Smooth muscle cell of the brain vasculature (primary cell): ENCODE measurements around the gene CBL.

Experiments used
- DNase-seq: peaks from one replicate; pipeline ENCODE4 v3.0.0-alpha.2; 2012; ENCODE audit warnings: low read depth, low spot score

The CBL gene

DNA sequence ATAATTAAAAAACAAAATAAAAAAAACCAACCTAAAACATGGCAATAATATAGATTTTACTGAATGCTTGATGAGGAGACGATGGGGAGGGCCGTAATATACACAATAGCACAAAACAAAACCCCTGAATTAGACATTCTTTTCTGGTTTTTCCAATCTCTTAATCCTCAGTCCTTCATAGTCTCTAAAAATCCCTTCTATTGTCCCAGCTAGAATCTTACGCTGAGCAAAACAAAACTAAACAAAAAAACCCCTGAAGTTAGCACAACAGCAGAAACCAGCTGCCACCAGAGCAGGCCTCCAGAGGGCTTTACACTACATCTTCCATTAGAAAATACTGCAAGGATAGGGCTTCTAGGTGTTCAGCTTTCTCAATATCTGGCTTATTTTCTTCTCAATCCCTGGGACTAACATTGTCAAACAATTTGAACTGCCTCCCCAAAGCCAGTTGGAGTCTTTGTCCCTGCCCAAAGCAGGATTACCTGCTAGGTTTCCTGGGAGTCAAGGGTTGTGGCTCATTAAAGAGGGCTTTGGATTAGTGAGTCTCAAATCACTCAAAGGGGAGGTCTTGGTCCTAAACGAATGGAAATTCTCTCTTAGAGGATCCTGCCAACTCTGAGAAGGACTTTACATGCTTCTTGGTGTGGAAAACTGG is 126.1 kb downstream of the CBL start:
- no peak for DNase-seq

GRCh38 chr11:119334174-119334930 is 128.2 kb downstream of the CBL start, which contains the start of gene RNF26:
RNF26 (plus strand) TSS chr11:119334527; CDS start chr11:119335123, 596 bp downstream.
- peak; percentile 93 for DNase-seq

- DNase-seq, result no peak
These were observed 129.0 kb downstream of the CBL start for GRCh38 chr11:119335091-119335654.

DNA sequence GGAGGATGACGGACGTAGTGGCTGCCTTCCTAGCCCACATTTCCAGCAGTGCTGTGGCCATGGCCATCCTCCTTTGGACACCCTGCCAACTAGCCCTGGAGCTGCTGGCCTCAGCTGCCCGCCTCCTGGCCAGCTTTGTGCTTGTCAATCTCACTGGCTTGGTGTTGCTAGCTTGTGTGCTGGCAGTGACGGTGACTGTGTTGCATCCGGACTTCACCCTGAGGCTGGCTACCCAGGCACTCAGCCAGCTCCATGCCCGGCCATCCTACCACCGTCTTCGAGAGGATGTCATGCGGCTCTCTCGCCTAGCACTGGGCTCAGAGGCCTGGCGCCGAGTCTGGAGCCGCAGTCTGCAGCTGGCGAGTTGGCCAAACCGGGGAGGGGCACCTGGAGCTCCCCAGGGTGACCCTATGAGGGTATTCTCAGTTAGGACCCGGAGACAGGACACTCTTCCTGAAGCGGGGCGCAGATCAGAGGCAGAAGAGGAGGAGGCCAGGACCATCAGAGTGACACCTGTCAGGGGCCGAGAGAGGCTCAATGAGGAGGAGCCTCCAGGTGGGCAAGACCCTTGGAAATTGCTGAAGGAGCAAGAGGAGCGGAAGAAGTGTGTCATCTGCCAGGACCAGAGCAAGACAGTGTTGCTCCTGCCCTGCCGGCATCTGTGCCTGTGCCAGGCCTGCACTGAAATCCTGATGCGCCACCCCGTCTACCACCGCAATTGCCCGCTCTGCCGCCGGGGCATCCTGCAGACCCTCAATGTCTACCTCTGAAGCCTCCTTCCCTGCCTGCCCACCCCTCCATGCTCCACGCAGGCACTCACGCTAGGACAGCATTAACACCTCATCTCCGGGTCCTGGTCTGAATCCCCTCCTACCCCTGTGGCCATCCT is 129.8 kb downstream of the CBL start:
- DNase-seq, result no peak

DNA sequence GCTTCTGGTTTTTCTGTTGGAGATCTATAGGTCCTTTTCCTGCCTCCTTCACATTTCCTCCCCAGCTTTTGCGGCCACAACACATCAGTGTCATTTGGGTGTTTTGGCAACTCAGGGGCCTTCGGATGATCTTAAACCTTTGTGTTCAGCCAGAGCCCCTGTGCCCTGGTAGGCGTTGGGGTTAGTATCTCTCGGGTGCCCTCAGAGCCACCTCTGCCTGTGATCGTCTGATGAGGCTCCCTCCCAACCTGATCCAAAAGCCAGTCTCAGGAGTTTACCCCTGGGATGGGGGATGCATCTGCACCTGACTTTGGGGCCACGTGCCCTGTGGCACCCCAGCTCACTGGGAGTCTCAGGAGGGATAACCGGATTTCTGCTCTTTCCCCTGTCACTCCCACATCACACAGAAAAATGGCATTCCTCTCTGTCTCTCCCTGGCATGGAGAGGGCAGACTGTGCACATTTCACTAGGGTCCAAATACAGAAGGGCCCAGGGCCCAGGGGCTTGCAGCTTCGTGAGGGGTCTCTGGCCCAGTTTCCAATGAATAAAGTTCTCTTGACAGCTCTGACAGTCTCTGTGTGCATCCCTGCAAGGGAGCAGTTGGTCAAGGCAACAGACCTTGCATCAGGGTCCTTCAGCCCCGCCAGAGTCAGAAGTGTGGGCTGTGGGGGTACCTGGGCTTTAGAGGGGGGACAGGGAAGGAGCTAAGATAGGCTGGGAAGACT is 130.8 kb downstream of the CBL start:
- no peak for DNase-seq

DNA sequence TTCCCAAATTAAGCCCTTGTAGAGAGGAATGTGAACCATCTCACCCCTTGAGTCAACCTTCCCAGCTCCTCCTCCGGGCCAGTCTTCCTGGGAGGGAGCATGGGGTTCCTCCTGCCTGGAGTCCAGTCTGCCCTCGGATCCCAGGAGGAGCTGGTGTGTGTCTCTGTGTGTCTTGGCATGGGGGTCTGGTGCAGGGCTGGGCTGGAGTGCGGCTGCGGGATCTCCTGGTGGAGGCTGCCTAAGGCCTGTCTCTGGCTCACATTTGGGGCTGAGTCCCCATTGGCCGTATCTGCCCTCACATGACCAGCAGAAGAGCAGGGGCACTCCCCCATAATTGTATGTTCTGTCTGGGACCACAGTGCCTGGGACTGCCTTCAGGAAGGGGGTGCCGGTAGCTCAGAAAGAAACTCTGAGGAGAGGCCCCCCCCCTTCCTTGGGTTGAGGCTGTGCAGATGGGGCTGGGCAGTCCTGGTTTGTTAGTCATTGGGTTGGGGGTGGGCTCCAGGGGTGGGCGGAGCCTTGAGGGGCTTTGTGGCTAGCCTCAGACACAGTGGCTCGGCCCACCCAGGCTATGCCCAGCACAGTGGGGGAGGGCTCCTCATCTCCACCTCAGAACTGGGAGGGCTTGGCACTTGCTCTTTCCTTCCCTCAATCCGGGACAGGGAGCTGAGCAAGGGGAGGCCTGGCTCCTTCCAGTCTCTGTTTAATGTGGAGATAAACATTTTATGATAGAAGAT is 131.6 kb downstream of the CBL start:
- no peak for DNase-seq

DNA sequence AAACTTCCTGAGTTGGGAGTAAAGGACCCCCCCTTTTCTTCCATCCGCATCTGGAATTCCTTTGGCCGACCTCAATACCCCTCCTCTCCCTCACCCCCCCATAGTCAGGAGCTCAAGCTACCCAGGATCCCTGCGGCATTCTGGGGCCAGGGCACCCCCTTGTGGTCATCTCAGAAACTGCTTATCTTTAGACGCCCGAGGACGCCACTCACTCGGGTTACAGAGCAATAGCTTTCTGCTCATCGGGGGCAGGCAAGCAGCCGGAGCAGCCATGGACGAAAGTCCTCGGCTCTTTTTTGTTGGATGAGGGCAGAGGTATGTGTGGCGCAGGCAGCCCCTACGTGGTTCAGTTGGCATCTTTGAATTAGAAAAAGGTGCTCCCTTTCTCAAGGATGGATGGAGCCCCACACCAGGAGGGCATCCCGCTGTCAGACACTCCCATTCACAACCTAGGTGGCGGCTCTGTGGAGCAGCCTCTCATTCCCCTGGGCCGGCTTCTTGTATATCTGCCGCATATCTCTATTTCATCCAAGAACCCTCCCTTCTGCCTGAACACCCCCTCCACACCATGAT is 132.3 kb downstream of the CBL start:
- DNase-seq, result no peak

DNA sequence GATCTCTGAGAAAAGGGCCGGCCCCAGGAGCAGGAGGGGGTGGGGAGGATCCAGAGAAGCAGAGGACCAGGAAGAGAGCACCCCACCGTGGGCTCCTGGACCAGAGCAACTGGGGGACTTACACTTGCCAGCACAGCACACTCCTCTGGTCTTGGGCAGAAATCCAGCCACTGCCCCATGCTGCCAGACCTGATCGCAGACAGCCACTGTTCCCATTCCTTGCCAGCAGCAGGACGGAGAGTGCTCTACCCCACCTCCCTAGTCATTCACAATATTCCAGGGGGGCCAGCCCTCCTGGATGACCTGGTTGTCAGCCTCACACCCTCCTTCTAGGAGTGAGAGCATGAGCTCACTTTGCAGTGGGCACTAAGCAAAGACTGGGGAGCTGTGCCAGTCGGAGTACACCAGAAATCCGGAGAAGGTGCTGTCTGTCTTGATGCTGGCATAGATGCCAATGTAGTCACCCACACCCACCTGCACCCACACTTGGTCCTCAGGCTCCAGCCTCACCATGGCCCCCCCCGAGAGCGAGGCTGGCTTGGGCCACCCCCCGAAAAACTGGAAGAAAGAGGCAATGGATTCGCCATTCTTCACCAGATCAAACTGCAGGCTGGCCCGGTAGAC is 132.9 kb downstream of the CBL start:
- no peak for DNase-seq

- no peak for DNase-seq
These were observed 133.6 kb downstream of the CBL start for GRCh38 chr11:119339589-119340334.

GRCh38 chr11:119340335-119341221 is 134.4 kb downstream of the CBL start, which contains the start of gene C1QTNF5:
C1QTNF5 (minus strand) TSS chr11:119340883; CDS start chr11:119340397, 486 bp downstream.
- DNase-seq, result no peak

DNA sequence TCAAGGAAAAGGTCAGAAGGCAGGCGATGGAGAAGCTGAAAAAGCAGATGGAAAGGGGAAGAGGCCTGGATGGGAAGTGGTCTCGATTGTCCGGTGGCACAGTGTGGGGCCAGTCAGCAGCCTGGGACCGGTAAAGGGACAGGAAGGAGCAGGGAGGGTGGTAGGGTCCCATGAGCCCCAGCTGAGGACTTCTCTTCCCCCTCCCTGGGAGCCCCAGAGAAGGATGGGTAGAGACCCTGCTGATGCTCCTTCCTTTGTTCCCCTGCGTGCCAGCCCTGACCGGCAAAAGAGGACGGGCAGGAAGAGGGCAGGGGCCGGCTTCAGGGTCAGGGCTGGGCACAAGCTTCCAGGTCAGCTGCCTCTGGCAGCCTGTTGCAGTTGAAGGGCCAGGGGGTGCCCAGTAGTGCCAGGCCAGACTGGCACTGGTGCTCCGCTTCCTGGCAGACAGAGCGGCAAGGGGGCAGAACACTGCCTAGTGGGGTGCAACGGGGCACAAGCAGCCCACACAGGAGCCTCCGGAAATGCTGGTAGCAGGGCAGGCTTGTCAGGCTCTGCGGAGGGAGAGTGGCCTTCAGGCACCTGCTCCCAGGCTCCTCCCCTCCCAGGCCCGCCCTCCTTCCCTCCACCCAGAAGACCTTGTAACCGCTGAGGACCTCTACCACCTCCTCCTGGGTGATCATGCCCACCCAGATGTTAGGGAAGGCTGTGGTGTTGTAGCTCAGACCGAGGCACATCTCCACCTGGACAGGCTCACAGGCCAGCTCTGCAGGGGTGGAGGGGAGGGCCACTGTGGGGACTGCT is 135.3 kb downstream of the CBL start:
- DNase-seq, result no peak

DNA sequence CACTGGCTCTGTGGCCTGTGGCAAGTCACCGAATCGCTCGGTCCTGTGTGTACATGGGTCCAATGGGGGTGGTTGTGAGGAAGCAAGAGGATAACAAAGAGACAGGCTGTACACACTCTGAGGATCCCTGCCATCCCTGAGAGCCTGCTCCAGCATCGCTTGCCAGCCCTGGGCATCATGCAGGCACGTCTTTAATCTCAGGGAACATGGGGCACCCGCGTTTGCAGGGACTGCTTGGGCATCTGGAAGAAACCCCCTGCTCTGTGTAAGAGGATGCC is 135.8 kb downstream of the CBL start:
- no peak for DNase-seq

DNA sequence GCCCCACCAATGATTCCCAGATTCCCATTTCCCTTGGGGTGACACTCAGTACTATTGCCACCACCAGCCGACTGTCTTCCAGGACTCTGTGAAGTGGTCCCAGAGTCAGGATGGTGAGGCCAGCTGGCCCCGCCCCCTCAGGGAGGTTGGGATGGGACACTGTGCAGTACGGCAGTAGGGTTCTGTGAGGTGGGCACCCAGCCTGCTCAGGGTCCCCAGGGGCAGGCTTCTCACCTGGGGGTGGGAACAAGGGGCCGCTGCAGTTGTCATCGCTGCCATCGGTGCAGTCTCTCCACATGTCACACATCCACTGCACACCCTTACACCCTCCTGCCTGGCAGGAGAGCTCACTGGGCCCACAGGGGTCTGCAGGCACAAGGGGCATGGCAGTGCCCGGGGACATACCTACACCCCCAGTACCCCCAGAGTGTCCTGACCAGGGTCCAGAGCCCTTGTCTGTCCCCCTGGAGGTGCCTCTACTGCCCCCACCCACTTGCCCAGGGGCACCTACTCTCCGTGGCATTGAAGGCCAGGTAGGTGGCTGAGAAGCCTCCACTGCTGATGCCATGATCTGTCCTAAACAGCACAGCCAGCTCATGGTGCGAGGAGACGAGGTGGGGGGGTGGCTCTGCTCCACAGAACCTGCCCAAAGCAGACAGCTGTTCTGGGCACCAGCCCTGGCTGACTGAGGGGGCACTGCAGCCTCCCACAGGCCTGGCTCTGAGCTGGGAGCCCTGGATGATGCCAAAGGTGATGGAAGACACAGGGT is 136.4 kb downstream of the CBL start:
- no peak for DNase-seq

DNA sequence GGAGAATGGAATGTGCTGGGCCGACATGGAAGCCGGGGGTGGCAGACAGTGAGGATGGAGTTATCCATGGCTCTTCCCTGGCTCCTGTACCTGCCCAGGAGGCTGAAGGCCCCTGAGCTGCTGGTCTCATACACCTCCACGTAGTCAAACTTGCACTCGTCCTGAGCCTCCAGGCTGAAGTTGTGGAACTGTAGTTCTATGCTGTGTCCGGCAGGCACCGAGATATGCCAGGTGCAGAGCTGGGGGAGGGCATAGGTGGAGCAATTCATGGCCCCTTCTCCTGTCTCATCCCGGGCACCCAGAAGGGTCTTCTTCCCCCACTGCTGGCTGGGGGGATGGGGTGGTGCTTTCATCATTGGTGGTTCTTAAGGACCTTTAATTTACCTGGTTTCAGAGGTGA is 137.6 kb downstream of the CBL start:
- no peak for DNase-seq

DNA sequence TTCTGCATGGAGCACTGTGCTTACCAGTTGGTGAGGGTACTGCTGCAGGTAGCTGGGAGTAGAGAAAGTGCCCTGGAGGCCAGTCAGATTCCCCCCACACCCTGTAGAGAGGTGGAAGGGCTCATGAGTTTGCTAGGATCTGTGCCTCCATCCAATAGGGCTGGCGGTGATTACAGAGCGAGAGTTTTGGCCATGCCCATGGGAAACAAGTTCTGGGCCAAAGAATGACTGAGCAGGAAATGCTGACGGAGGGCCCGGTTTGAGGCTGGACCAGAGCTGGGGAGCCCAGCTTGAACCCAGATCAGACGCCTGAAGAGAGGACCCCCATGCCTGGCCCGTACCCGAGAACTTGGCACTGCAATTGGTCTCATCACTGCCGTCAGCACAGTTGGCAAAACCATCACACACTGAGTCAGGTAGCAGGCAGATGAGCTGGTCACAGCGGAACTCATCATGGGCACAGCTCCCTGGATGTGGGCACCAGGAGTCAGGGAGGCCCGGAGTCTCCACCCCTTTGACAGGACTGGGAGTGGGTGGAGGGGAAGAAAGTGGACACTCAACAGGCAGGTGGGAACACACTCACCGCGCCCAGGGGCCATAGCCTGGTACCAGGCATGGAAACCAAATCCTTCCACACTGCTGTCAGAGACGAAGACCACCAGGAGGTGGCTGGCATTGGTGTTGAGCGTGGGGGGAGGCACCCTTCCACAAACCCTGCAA is 138.3 kb downstream of the CBL start:
- no peak for DNase-seq

DNA sequence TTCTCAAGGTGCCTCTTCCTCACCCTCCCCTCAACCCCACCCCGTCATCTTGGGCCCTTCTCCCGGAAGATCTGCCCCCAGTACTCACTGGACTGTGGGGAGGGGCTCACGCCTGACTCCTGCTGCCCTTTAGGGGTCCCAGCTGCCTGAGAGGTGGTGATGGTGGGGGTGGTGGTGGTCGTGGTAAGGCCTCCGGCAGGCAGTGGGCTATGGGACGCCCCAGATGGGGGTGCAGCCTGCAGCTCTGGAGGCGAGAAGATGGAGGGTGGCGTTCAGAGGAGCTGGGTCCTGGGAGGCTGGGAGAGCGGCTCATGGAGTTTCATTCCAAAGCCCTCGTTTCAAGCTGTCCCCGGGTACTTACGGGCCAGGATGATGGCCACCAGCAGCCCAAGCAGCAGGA is 139.5 kb downstream of the CBL start:
- no peak for DNase-seq
